OCI-LY3 (cell line): ENCODE results near the gene CHST14.

Experiments used
- CTCF ChIP-seq: fragments of 200-600, 300-600 bp; sonication (generic); IDR thresholded peaks from 2 replicates; pipeline ENCODE4 v1.5.1; 2014; ENCODE audit warnings: antibody characterized with exemption, low read length, low read depth
- EZH2phosphoT487 ChIP-seq: fragments of 200-600 bp; shearing (Covaris generic); IDR thresholded peaks from 2 replicates; pipeline ENCODE4 v1.6.1; 2018; ENCODE audit warnings: antibody characterized with exemption, mixed run types, low read depth

- TF ChIP-seq CTCF (no peak), EZH2phosphoT487 (no peak)
Observed at GRCh38 chr15:40444736-40445135, 26.0 kb upstream of the CHST14 start.
